NCI-H128 (cell line): ENCODE measurements around the gene ZNF764.
"Not testable (repeated sequence)": the region's sequence is repeated elsewhere in the genome, so short reads cannot be mapped to it uniquely, and the experiment has no call there.

Experiments used
- DNase-seq: peaks from one replicate; lab custom pipeline; 2025; ENCODE audit not compliant: unreplicated experiment; lab: John Stamatoyannopoulos, UW

The ZNF764 gene

DNA sequence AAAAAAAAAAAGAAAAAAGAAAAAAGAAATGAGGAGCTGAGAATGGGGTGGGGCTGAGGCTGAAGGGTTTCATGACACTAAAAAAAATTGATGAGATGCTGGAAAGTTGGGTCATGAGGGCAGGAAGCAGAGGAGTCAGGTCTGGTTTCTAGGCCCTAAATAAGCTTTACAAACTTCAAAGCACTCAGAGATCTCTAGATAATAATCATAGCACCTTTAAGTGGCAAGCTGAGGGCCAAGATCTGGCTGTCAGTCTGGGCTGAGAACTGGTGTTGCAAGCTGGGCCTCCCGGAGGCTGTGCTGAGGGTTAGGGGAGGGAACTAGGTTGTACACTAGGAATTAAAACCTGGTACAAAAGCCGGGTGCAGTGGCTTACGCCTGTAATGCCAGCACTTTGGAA lies 6.4 kb downstream of the ZNF764 start:
- DNase-seq: no peak

DNA sequence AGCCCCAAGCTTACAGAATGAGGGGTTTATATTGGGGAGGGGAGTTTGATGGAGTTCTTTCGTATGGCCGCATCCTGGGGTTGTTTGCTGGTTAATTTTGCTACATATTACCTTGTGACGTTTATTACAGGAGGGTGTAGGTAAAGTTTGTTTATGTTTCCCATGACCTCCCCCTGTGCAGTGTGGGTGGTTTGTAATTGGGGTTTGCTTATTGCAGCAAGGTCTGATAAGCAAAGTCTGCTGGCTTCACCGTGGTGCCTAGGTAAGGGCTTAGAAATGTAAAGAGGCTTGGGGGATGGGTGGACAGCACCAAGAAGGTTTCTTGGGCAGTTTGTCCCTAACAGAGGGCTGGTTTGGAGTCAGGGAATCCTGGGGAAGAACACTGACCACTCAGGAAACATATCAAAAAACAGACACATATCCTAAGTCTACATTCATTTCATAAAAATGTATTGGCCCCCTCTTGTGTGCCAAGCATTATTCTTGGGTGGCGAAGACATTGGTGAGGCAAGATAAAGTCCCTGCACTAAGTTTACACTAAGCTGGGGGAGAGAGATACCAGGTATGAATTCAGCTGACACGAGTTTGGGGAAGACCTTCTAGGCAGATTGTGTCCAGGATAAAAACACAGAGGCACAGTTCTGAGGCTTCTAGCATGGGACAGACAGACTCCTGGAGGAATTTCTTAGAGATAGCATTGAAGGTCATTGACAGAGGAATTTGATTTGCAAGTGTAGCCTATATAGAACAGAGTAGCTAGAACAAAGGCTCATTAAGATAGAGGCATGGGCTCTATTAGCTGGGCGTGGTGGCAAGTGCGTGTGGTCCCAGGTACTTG lies 9.5 kb downstream of the ZNF764 start:
- no peak for DNase-seq

DNA sequence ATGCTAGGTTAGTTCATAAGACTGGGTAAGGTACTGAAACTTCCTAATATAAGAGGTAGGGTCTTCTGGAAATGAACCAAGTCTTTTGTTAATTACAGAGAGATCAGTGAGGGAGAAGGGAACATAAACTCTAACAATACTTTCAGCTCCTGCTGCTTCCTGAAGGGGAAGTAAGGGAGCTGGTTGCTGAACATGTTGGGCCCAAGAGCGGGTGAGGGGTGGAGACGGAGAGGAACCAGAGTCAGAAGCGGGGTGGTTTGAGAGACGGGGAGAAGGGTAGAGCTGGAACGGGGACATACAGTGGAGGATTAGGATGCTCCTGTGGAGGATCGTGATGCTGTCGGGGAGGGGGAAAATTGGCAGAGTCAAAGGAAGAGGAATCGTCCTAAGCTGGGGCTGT lies 12.1 kb downstream of the ZNF764 start:
- no peak for DNase-seq

DNA sequence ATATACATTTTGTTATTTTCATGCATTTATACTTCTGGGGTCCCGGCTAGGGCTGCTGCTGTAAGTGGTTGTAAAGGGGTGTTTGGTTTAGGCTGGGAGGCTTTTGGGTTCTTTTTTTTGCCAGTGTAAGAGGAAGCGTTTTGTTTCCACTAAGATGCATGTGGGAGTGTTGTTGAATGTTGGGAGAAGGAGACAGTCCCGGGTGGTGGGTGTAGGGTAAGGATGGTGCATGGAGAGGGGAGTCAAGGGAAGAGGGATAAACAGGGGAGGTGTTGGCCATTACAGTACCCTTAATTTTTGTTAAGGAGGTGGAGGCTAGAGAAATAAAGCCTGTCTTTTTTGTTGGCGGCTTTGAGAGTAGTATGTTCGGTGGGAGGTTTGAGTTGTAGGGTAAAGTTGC lies 15.1 kb downstream of the ZNF764 start:
- DNase-seq: no peak

DNA sequence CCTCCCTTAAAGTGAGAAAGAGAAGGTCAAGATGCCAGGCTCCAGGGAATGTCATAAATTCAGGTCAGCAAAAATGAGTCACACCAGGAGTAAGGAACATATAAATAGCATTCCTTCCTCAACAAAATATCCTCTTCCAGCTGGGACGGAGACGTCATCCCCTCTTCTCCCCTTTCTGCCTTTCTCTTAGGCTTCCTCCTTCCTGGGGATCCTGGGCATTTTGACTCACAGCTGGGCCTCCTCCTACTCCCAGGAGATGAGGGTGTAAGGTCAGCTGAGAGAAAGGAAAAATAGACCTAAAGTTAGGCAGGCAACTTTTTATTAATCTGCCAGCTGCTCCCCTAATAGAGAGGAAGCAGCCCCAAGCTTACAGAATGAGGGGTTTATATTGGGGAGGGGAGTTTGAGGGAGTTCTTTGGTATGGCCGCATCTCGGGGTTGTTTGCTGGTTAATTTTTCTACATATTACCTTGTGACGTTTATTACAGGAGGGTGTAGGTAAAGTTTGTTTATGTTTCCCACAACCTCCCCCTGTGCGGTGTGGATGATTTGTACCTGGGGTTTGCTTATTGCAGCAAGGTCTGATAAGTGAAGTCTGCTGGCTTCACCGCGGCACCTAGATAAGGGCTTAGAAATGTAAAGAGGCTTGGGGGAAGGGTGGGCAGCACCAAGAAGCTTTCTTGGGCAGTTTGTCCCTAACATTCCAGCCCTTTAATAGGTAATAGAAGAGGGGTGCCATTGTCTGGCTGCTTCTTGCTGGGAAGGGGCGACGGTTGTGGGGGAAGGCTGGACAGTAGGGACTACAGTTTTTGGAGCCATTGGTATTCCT lies 16.5 kb downstream of the ZNF764 start:
- no peak for DNase-seq

DNA sequence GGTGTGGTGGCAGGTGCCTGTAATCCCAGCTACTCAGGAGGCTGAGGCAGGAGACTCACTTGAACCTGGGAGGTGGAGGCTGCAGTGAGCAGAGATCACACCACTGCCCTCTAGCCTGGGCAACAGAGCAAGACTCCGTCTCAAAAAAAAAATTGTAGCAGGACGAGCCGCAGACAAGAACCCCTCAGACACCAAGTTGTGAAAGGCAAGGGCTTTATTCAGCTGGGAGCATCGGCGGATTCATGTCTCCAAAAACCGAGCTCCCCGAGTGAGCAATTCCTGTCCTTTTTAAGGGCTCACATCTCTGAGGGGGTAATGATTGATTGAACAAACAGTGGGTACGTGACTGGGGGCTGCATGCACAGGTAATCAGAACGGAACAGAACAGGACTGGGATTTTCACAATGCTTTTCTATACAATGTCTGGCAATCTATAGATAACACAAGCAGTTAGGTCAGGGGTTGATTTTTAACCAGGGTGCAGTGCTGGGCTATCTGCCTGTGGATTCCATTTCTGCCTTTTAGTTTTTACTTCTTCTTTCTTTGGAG lies 17.2 kb downstream of the ZNF764 start:
- not testable (repeated sequence) for DNase-seq

DNA sequence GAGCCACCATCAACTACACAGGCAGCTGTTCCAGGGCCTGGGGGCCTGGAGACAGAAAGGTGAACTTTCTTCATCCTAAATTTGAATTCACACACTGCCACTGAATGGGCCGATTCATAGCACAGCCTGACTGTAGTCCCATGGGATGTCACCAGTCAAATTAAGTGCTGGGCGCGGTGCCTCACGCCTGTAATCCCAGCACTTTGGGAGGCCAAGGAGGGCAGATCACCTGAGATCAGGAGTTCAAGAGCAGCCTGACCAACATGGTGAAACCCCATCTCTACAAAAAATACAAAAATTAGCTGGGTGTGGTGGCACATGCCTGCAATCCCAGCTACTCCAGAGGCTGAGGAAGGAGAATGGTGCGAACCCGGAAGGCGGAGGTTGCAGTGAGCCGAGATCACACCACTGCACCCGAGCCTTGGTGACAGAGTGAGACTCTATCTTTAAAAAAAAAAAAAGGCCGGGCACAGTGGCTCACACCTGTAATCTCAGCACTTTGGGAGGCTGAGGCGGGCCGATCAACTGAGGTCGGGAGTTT lies 18.1 kb downstream of the ZNF764 start:
- not testable (repeated sequence) for DNase-seq

DNA sequence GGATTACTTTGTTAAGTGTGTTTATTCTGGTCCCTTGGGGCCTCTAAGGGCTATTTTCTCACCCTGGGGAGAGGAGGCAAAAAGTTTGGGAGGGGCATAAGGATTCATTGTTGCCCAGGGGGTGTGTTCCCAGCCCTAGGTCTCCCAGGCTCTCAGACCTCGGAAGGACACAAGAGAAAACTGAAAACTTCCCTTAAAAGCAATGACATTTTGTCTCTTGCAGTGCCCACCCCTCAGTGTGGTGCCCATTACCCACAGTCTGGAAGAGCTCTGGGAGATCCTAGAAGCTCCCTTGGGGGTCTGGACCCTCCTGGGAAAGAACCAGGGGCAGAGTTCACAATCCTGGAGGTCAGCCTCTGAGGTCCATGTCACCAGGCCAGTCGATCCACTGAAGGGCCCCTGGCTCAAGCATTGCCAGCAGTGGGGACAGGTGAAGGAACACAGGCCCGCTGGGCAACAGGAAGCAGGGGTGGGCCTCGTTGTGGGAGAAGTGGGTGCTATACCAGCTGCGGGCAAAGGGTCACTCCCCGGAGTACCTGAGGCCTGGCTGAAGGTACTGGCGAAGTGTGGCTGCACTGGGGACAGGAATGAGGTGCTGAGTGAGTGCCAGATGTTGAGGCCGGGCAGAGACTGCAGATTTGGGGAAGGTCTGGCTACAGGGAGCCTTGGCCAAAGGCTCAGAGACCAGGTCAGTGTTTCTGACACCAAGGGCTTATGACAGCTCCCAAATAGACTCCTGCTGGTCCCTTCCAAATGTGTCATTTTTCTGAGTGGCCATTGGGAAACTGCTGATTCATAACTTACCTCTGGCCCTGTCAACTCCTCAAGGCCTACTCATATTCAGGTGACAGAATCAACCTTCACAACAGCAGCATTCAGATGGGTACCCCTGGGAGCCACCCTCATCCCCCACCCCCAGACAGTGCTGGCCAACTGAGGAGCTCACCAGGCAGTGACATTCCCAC lies 18.9 kb downstream of the ZNF764 start:
- DNase-seq: no peak

DNA sequence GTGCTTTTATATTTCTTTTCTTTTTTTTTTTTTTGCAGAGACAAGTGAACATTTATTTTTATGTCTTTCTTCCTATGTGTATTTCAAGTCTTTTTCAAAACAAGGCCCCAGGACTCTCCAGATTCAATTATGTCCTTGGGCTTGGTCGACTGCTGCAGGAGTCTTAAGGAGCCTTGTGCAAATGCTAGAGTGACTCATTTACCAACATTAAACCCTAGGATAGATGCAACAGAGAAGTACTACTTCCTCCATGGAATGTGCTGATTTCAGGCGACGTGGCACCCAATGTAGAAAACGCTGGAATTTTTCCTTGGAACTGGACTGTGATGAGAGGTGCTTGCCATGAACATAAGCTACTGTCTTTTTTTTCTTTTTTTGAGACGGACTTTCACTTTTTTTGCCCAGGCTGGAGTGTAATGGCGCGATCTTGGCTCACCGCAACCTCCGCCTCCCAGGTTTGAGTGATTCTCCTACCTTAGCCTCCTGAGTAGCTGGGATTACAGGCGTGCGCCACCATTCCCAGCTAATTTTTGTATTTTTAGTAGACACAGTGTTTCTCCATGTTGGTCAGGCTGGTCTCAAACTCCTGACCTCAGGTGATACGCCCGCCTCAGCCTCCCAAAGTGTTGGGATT lies 21.7 kb downstream of the ZNF764 start:
- DNase-seq: not testable (repeated sequence)

DNA sequence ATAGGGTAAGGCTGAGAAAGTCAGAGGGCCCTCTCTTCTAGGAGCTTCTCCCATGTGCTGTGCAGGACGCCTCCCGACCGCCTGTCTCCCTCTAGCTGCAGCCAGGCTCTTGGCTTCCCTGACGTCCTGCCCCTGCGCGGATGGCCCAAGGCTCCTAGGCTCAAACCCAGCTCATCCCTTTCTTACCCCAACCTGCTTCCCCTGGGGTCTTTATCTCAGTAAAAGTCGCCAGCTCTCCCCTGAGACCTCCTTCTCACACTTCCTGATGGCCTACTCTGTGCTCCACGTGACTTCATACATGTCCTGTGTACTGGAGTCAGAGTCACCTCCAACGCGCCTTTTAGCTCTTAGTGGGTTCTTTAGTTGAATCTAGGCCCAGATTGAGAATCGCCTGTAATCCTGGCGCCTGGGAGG lies 22.4 kb downstream of the ZNF764 start:
- peak; percentile 6 for DNase-seq

DNA sequence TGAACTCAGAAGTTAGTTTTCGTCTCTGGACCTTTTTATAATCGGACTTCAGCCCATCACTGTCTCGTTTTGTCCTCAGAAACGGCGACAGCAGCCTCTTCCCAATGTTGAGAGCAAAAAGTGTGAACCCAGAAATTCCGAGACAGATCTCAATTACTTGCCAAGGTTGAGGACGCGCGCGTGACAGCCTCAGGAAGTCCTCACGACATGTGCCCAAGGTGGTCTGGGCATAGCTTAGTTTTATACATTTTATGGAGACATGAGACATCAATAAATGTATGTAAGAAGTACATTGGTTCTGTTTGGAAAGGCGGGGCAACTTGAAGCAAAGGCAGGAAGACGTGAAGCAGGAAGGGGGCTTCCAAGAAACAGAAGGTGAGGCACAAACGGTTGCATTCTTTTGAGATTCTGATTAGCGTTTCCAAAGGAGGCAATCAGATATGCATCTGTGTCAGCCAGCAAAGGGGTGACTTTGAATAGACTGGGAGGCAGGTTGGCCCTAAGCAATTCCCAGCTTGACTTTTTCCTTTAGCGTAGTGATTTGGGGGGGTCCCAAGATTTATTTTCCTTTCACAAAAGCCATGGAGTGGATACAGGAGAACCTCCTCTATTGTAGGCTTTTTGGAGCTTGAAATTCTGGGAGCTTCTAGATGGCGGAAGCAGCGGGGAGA lies 22.9 kb downstream of the ZNF764 start:
- no peak for DNase-seq

DNA sequence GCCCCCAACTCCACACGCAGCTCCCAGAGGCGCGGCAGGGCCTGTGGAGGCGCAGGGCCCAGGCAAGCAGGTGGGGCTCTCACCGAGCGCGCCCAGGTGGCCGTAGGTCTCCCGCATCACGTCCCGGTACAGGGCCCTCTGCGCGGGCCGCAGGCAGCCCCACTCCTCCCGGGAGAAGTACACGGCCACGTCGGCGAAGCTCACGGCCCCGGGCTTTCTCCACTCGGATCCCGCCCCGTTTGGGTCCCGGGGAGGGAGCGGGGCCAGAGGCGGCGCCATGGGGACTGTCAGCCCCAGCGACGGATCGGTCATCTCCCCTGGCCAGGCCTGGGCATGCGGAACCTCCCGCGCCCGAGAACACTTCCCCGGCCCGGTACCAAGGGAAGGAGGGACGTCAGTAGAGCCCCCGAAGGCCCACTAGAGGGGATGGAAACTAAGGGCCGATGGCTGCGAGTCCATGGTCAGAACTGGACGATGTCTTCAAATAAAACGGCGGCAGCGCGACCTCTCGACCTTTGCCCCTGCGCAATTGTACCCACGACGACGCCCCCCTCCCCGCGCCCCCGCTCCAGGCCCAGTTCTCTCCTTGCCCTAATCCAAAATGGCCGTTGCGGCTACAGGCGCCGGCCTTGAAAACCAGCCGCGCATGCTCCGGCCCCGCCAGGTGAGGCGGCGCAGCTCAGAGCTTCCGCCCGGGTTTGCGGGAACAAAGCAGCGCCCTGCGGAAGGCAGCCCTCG lies 23.6 kb downstream of the ZNF764 start, which contains the start of gene ZNF747:
Gene ZNF747, minus strand, starts transcription at position 491 of the 738 bp plus-strand sequence. Its CDS starts 179 bp downstream, at position 312.
- peak; percentile 75 for DNase-seq

DNA sequence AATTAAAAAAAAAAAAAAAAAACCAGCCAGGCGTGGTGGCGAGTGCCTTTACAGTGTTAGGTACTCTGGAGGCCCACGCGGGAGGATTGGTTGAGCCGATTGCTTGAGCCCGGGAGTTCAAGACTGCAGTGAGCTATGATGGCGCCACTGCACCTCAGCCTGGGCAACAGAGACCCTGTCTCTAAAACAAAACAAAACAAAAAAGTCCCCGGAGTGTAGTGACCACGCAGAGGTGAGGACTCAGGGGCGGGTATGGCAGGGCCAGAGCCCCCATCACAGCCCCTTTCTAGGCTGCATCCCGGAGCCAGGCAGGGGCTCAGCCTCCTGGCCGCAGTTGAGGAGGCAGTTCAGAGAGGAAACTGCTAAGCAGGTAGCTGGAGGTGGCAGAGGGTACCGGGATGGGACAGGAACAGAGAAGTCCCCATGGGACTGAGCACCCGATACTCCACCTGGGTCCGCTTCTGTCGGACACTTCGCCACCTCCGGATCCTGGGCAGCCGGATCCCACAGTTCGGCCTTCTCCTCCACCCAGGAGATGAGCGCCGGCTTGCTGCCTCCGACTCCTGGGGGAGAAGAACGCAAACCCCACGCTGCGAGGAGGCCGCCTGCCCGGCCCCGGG lies 24.3 kb downstream of the ZNF764 start:
- no peak for DNase-seq

DNA sequence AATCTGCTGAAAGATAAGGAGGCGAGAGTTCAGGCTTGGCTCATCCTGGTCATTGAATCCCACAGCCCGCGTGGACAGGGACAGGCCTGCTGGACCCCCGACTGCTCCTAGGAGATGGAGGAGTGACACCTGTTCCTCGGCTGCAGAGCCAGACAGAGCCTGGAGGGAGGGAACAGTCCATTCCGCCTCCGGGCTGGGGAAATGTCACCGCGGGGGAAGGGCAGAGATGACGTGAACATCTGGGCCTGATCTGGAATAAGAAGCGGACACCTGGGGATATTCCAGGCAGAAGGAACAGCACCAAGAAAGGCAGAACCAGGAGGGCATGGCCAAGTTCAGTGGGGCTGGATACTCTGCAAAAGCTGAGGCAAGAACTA lies 25.0 kb downstream of the ZNF764 start:
- no peak for DNase-seq

DNA sequence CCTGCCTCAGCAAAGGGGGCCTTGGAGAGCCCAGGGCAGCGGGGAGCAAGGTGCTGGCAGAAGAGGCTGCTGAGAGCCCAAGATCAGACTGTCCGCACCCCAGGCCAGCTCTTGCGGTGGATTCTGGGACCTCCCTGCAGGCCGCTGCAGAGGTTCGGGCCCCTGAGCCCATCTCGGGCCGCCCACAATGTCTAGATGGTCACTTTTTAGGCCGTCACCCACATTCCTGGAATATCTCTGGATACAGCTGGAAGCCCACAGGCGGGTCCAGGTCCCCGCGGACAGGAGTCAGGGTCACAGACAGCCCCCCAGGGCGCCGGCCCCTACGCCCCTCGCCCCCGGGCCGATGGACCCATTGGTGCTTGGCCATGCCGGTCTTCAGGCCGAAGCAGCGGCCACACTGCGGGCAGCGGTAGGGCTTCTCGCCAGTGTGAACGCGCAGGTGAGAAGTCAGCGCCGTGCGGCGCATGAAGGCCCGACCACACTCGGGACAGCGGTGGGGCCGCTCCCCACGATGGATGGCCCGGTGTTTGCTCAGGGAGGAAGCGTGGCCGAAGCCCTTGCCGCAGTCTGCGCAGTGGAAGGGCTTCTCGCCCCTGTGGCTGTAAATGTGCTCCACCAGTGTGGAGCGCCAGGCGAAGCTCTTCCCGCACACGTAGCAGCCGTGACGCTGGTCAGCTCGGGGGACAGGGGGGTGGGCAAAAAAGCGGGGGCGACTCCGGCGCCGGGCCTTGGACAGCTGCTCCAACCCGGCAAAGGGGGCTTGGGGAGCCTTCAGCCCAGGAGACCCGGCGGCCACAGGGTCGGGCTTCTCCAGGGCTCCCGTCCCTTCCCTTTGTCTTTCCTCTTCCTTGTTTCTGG lies 25.7 kb downstream of the ZNF764 start:
- no peak for DNase-seq

DNA sequence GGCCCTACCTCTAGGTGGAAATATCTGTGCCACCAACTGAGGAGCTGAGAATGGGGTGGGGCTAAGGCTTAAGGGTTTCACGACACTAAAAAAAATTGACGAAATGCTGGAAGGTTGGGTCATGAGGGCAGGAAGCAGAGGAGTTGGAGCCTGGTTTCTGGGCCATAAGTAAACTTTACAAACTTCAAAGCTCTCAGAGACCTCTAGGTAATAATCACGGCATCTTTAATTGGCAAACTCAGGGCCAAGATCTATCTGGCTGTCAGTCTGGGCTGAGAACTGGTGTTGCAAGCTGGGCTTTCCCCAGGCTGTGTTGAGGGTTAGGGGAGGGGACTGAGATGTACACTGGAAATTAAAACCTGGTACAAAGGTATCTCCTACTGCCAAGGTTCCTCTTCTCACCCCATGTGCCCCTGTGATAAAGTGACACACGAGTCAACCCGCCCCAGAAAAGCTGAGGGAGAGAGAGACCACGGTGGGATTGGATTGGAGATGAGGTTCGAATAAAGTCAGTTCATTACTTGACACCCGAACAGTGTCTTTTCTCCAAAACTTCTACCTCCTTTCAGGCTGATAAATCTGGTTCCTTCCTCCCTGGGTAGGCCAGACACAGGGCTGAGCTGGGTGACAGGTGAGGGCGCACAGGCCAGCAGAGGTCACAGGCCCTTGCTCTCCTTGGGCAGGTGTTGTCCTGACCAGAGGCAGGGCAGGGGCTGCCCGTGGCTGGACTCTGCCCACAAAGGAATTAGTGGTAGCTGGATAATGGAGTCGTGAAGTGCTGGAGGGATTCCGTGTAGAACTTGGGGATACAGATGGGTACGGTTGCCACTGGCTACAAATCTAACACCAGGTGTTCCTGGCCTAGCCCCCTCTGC lies 27.8 kb downstream of the ZNF764 start:
- no peak for DNase-seq
